H9 (cell line): ENCODE results near the gene PLPP7. TPM values are rescaled to one million over a fixed set of nuclear protein-coding genes. Genes with fewer than 3 reads are reported as not detected.

ENCODE experiments used
- DNase-seq: peaks from one replicate; pipeline ENCODE4 v3.0.0-alpha.2; 2017
- H2AFZ ChIP-seq: one replicate; pipeline ENCODE4 v1.6.1; 2013; ENCODE audit warnings: mild to moderate bottlenecking, low read length, control low read depth, moderate library complexity
- H2AK5ac ChIP-seq: 2 replicates; pipeline ENCODE4 v1.6.1; 2013; ENCODE audit warnings: low read length, control low read depth, mixed read lengths; ENCODE audit not compliant: insufficient read length
- H2BK120ac ChIP-seq: one replicate; pipeline ENCODE4 v1.6.1; 2013; ENCODE audit warnings: low read depth, mild to moderate bottlenecking, low read length, control low read depth, inconsistent platforms; ENCODE audit not compliant: poor library complexity, severe bottlenecking
- H2BK12ac ChIP-seq: 2 replicates; pipeline ENCODE4 v1.6.1; 2013; ENCODE audit warnings: low read length, control low read depth, mixed read lengths, low read depth; ENCODE audit not compliant: insufficient read length
- H2BK15ac ChIP-seq: 2 replicates; pipeline ENCODE4 v1.6.1; 2013; ENCODE audit warnings: low read depth, low read length, control low read depth
- H2BK20ac ChIP-seq: one replicate; pipeline ENCODE4 v1.6.1; 2013; ENCODE audit warnings: low read depth, mild to moderate bottlenecking, low read length, control low read depth, inconsistent platforms; ENCODE audit not compliant: poor library complexity, severe bottlenecking
- H2BK5ac ChIP-seq: 2 replicates; pipeline ENCODE4 v1.6.1; 2013; ENCODE audit warnings: low read length, control low read depth, mixed read lengths; ENCODE audit not compliant: insufficient read length
- H3K14ac ChIP-seq: 2 replicates; pipeline ENCODE4 v1.6.1; 2013; ENCODE audit warnings: low read length, control low read depth; ENCODE audit not compliant: insufficient read depth
- H3K18ac ChIP-seq: 2 replicates; pipeline ENCODE4 v1.6.1; 2013; ENCODE audit warnings: low read depth, mild to moderate bottlenecking, mixed read lengths, low read length, control low read depth; ENCODE audit not compliant: insufficient read length
- H3K23ac ChIP-seq: 2 replicates; pipeline ENCODE4 v1.6.1; 2013; ENCODE audit warnings: low read length, control low read depth, mixed read lengths, low read depth; ENCODE audit not compliant: insufficient read length
- H3K23me2 ChIP-seq: 2 replicates; pipeline ENCODE4 v1.6.1; 2013; ENCODE audit warnings: low read depth, mild to moderate bottlenecking, mixed read lengths, low read length, control low read depth; ENCODE audit not compliant: insufficient read length, poor library complexity, severe bottlenecking
- H3K27ac ChIP-seq: 2 replicates; pipeline ENCODE4 v1.5.1; 2013; ENCODE audit warnings: low read length, control low read depth, mixed read lengths, low read depth; ENCODE audit not compliant: insufficient read length
- H3K27me3 ChIP-seq: 2 replicates; pipeline ENCODE4 v1.6.1; 2013; ENCODE audit warnings: low read length, control low read depth, inconsistent platforms; ENCODE audit not compliant: insufficient read depth
- H3K4ac ChIP-seq: 2 replicates; pipeline ENCODE4 v1.6.1; 2013; ENCODE audit warnings: low read depth, mild to moderate bottlenecking, control low read depth, inconsistent platforms, low read length, moderate library complexity
- H3K4me1 ChIP-seq: 2 replicates; pipeline ENCODE4 v1.6.1; 2013; ENCODE audit warnings: low read length, control low read depth, inconsistent platforms; ENCODE audit not compliant: insufficient read depth
- H3K4me2 ChIP-seq: 2 replicates; pipeline ENCODE4 v1.6.1; 2013; ENCODE audit warnings: low read length, control low read depth, mixed read lengths; ENCODE audit not compliant: insufficient read length, insufficient read depth
- H3K56ac ChIP-seq: 2 replicates; pipeline ENCODE4 v1.6.1; 2013; ENCODE audit warnings: low read depth, mild to moderate bottlenecking, mixed read lengths, low read length, control low read depth; ENCODE audit not compliant: insufficient read length
- H3K79me1 ChIP-seq: 2 replicates; pipeline ENCODE4 v1.6.1; 2013; ENCODE audit warnings: low read depth, mild to moderate bottlenecking, moderate library complexity, low read length, control low read depth, inconsistent platforms; ENCODE audit not compliant: insufficient read depth, poor library complexity, severe bottlenecking
- H3K79me2 ChIP-seq: 2 replicates; pipeline ENCODE4 v1.6.1; 2013; ENCODE audit warnings: low read length, control low read depth, inconsistent platforms; ENCODE audit not compliant: insufficient read depth
- H3K9ac ChIP-seq: 2 replicates; pipeline ENCODE4 v1.6.1; 2013; ENCODE audit warnings: low read length, control low read depth, mixed read lengths; ENCODE audit not compliant: insufficient read length; ENCODE audit errors: extremely low read depth
- H3K9me3 ChIP-seq: one replicate; pipeline ENCODE4 v1.6.1; 2013; ENCODE audit warnings: low read depth, low read length, inconsistent platforms; ENCODE audit not compliant: control insufficient read depth
- H3T11ph ChIP-seq: one replicate; pipeline ENCODE4 v1.6.1; 2013; ENCODE audit warnings: mild to moderate bottlenecking, low read length, control low read depth, inconsistent platforms
- H4K20me1 ChIP-seq: one replicate; pipeline ENCODE4 v1.6.1; 2013; ENCODE audit not compliant: control insufficient read depth, insufficient read length, insufficient read depth
- H4K5ac ChIP-seq: 2 replicates; pipeline ENCODE4 v1.6.1; 2013; ENCODE audit warnings: low read depth, mild to moderate bottlenecking, mixed read lengths, low read length, control low read depth; ENCODE audit not compliant: insufficient read length
- H4K8ac ChIP-seq: replicated peaks from 2 replicates; pipeline ENCODE4 v1.6.1; 2013; ENCODE audit warnings: low read length, control low read depth, mixed read lengths, low read depth; ENCODE audit not compliant: insufficient read length
- H4K91ac ChIP-seq: 2 replicates; pipeline ENCODE4 v1.6.1; 2013; ENCODE audit warnings: low read depth, mild to moderate bottlenecking, moderate library complexity, mixed read lengths, low read length, control low read depth; ENCODE audit not compliant: insufficient read length
- H3K27ac Mint-ChIP-seq, 3 experiments: 2 replicates in 2 of 3; 3 replicates in 1 of 3; pipeline ENCODE4 v1.8.0; 2020 to 2021; ENCODE audit warnings: mixed read lengths in 3 of 3, mild to moderate bottlenecking in 1 of 3, moderate library complexity in 1 of 3
- H3K27me3 Mint-ChIP-seq: 2 replicates; pipeline ENCODE4 v1.8.0; 2021; ENCODE audit warnings: low read depth, mild to moderate bottlenecking, moderate library complexity, mixed read lengths
- H3K36me3 Mint-ChIP-seq, 3 experiments: 2 replicates in 2 of 3; 3 replicates in 1 of 3; pipeline ENCODE4 v1.8.0; 2020 to 2021; ENCODE audit warnings: low read depth in 3 of 3, mixed read lengths in 3 of 3; ENCODE audit not compliant: insufficient read depth in 1 of 3
- H3K4me1 Mint-ChIP-seq, 2 experiments: 2 replicates each; pipeline ENCODE4 v1.8.0; 2020; ENCODE audit warnings: mixed read lengths in 2 of 2
- H3K4me3 Mint-ChIP-seq, 2 experiments: 2 replicates in 1 of 2; 3 replicates in 1 of 2; pipeline ENCODE4 v1.8.0; 2020 to 2021; ENCODE audit warnings: mild to moderate bottlenecking in 2 of 2, mixed read lengths in 2 of 2, moderate library complexity in 1 of 2
- H3K9me3 Mint-ChIP-seq, 2 experiments: 2 replicates in 1 of 2; 3 replicates in 1 of 2; pipeline ENCODE4 v1.8.0; 2020; ENCODE audit warnings: mild to moderate bottlenecking in 2 of 2, mixed read lengths in 2 of 2, moderate library complexity in 1 of 2
- CTCF ChIP-seq: fragments of 200-600 bp; sonication (generic); conservative IDR thresholded peaks from 3 replicates; pipeline ENCODE4 v1.8.0; 2021; ENCODE audit warnings: antibody characterized with exemption, mild to moderate bottlenecking
- WGBS: extraction: QIAGEN DNeasy Blood & Tissue Kit; methylation state at CpG from one replicate; pipeline ENCODE4 v1.1.7; 2013; ENCODE audit warnings: missing lambda C conversion rate, low lambda C conversion rate, mixed read lengths; ENCODE audit not compliant: insufficient read length; ENCODE audit errors: extremely low coverage; 5-methylcytosine and 5-hydroxymethylcytosine counted together
- total RNA-seq: library from RNA; stranded (reverse); gene quantifications from 2 replicates; pipeline ENCODE4 v1.2.1, GENCODE V29; 2021

The PLPP7 gene
- total RNA-seq, 1 experiment from 2014 or later, result 1.9 TPM

GRCh38 chr9:131320031-131320685 is 30.6 kb downstream of the PLPP7 start:
- no peak overlapping the region for H3K27ac Mint-ChIP-seq
- no peaks in the 10 kb centered on the region for H4K20me1 ChIP-seq
- no peaks in the 10 kb centered on the region for H3K27me3 ChIP-seq
- no peak overlapping the region for H3T11ph ChIP-seq
- H3K23ac ChIP-seq, result no peak overlapping the region
- no peaks in the 10 kb centered on the region for H3K9me3 Mint-ChIP-seq
- DNase-seq, result no peak
- WGBS, result no CpG with 5 or more reads among the region's 19 CpGs
- no peak overlapping the region for H2BK15ac ChIP-seq
- no peak overlapping the region for H3K4ac ChIP-seq
- no peaks in the 10 kb centered on the region for H3K79me1 ChIP-seq
- no peaks in the 10 kb centered on the region for H3K23me2 ChIP-seq
- no peak overlapping the region for H3K27ac ChIP-seq
- no peaks in the 10 kb centered on the region for H3K79me2 ChIP-seq
- no peak overlapping the region for H3K56ac ChIP-seq
- H3K27me3 Mint-ChIP-seq, result peaks cover 5% of the 10 kb centered on the region
- H3K36me3 Mint-ChIP-seq, result no peaks in the 10 kb centered on the region
- no peaks in the 10 kb centered on the region for H3K4me1 ChIP-seq
- no peak overlapping the region for H2BK20ac ChIP-seq
- no peak overlapping the region for H3K18ac ChIP-seq
- no peak overlapping the region for H4K5ac ChIP-seq
- H2BK12ac ChIP-seq, result no peak overlapping the region
- no peak overlapping the region for H3K4me2 ChIP-seq
- no peaks in the 10 kb centered on the region for H3K9me3 ChIP-seq
- no peak overlapping the region for H2AFZ ChIP-seq
- H3K14ac ChIP-seq, result no peak overlapping the region
- 0 out of 4 replicates have a peak, but pooled peaks cover 0 to 2% of the 10 kb centered on the region in 2 experiments for H3K4me1 Mint-ChIP-seq
- H4K91ac ChIP-seq, result no peak overlapping the region
- H2BK120ac ChIP-seq, result no peak overlapping the region
- no peak overlapping the region for H3K4me3 Mint-ChIP-seq
- no peak overlapping the region for H3K9ac ChIP-seq
- no peak overlapping the region for H4K8ac ChIP-seq
- no peak overlapping the region for H2AK5ac ChIP-seq
- TF ChIP-seq CTCF, result no peak
- no peak overlapping the region for H2BK5ac ChIP-seq
